Body of pancreas (tissue), 4 donors: ENCODE results near the gene SMARCD3. TPM values are rescaled to one million over a fixed set of nuclear protein-coding genes. Genes with fewer than 3 reads are reported as not detected.

Source experiments
- ATAC-seq: fragments of 150-250 bp; one replicate; pipeline ENCODE4 v1.9.1; 2016
- DNase-seq, 4 donors: peaks; one replicate each; pipeline ENCODE4 v3.0.0-alpha.2; 2019
- H3K27ac ChIP-seq, 4 donors: fragments of 200-600 bp; sonication (generic); 1 replicate in 3 of 4; 2 replicates in 1 of 4; pipeline versions ENCODE4 v1.5.1 to v1.6.1; 2016 to 2019; ENCODE audit warnings: mild to moderate bottlenecking in 1 of 4, mixed read lengths in 1 of 4, moderate library complexity in 1 of 4
- H3K27me3 ChIP-seq, 2 donors: fragments of 200-600 bp; sonication (generic); one replicate each; pipeline ENCODE4 v1.6.0; 2016; ENCODE audit warnings: mild to moderate bottlenecking in 1 of 2
- H3K36me3 ChIP-seq, 2 donors: fragments of 200-600 bp; sonication (generic); replicated peaks in 1 of 2; 2 replicates each; pipeline ENCODE4 v1.5.1; 2016; ENCODE audit warnings: low read depth in 2 of 2; ENCODE audit not compliant: insufficient read depth in 1 of 2
- H3K4me1 ChIP-seq: fragments of 200-600 bp; sonication (generic); one replicate; pipeline ENCODE4 v1.6.0; 2016
- H3K4me3 ChIP-seq, 2 donors: fragments of 200-600 bp; sonication (generic); 1 replicate in 1 of 2; 2 replicates in 1 of 2; pipeline ENCODE4 v1.5.1; 2016 to 2019
- H3K9me3 ChIP-seq, 3 donors: fragments of 200-600 bp; sonication (generic); 1 replicate in 2 of 3; 2 replicates in 1 of 3; pipeline ENCODE4 v1.5.1; 2016
- POLR2A ChIP-seq, 3 donors: fragments of 450-650 bp; IDR thresholded peaks; one replicate each; pipeline ENCODE4 v1.6.1; 2016; ENCODE audit warnings: antibody characterized with exemption in 3 of 3, mild to moderate bottlenecking in 2 of 3
- WGBS, 2 donors: methylation state at CpG; one replicate each; pipeline ENCODE4 v1.1.5; 2017; 5-methylcytosine and 5-hydroxymethylcytosine counted together
- intact Hi-C: fragments of 100-400 bp; cut with DNase I; formaldehyde crosslinking; loops from one replicate; pipeline ENCODE4 v1.15.1; 2023
- total RNA-seq, 2 donors: library from RNA; depleted of rRNA; stranded (reverse); fragments of >200 nt; gene quantifications; one replicate each; pipeline ENCODE4 v1.1.0, GENCODE V29; 2016
- TF ChIP-seq, protein P1 (sequence below), 7 experiments: fragments of 450-650 bp in 4 of 7; fragments of 200-600 bp in 3 of 7; sonication (generic) in 3 of 7; IDR thresholded peaks; one replicate each; pipeline ENCODE4 v1.5.1; 2016 to 2019; ENCODE audit warnings: antibody characterized with exemption in 7 of 7

The SMARCD3 gene
- total RNA-seq, 2 donors from 2014 or later = 22.3 to 37.2 TPM

DNA sequence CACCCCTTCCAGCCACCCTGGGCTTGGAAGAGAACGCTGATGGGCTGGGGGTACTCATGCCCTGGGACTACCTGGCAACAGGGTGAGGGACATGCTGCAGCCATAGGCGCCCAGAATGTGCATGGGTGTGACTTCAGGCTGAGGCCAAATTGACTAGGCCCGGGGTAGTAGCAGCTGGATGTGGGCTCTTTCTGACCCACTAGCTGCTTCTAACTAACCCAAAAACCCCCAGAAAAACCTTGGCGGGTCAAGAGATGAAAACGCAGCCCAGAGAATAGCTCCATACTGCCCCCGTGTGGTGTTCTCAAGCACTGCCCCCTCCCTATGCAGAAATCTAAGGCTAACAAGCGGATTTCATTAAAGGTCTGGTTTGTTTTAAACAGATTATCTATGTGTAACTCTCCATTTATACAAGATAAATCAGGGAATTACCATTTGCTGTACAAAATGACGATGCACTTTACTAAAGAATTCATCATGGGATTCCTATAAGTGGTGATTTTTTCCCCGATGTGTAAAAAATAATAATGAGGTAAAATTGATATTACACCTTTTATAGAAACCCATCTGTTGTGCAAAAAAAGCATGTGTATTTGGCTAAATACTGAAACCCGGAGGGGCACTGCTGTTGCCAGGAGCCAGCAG, 4.2 kb downstream of the SMARCD3 start:
- peaks cover 0 to 3% of the 10 kb centered on the region in 2 donors for H3K36me3 ChIP-seq
- no peak for TF ChIP-seq POLR2A (IDR thresholded peaks at IDR 0.05)
- TF ChIP-seq, protein P1, sequence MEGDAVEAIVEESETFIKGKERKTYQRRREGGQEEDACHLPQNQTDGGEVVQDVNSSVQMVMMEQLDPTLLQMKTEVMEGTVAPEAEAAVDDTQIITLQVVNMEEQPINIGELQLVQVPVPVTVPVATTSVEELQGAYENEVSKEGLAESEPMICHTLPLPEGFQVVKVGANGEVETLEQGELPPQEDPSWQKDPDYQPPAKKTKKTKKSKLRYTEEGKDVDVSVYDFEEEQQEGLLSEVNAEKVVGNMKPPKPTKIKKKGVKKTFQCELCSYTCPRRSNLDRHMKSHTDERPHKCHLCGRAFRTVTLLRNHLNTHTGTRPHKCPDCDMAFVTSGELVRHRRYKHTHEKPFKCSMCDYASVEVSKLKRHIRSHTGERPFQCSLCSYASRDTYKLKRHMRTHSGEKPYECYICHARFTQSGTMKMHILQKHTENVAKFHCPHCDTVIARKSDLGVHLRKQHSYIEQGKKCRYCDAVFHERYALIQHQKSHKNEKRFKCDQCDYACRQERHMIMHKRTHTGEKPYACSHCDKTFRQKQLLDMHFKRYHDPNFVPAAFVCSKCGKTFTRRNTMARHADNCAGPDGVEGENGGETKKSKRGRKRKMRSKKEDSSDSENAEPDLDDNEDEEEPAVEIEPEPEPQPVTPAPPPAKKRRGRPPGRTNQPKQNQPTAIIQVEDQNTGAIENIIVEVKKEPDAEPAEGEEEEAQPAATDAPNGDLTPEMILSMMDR (IDR thresholded peaks at IDR 0.05) = peak; percentile 64 to 91 (median 66)
- 24 to 30% methylated on average over 8 to 10 of the region's 10 CpGs for WGBS, 2 donors
- no peak overlapping the region for H3K4me3 ChIP-seq
- intact Hi-C loops = loop anchor here (5.0 kb wide), 1 partner anchor 63 kb away; no protein-coding TSS in a partner anchor
- no peak for ATAC-seq
- no peaks in the 10 kb centered on the region for H3K27me3 ChIP-seq
- peaks cover 53% of the 10 kb centered on the region for H3K4me1 ChIP-seq
- no peaks in the 10 kb centered on the region for H3K9me3 ChIP-seq
- H3K27ac ChIP-seq = no peak overlapping the region
- peak; percentile 43 to 63 (median 55) for DNase-seq

DNA sequence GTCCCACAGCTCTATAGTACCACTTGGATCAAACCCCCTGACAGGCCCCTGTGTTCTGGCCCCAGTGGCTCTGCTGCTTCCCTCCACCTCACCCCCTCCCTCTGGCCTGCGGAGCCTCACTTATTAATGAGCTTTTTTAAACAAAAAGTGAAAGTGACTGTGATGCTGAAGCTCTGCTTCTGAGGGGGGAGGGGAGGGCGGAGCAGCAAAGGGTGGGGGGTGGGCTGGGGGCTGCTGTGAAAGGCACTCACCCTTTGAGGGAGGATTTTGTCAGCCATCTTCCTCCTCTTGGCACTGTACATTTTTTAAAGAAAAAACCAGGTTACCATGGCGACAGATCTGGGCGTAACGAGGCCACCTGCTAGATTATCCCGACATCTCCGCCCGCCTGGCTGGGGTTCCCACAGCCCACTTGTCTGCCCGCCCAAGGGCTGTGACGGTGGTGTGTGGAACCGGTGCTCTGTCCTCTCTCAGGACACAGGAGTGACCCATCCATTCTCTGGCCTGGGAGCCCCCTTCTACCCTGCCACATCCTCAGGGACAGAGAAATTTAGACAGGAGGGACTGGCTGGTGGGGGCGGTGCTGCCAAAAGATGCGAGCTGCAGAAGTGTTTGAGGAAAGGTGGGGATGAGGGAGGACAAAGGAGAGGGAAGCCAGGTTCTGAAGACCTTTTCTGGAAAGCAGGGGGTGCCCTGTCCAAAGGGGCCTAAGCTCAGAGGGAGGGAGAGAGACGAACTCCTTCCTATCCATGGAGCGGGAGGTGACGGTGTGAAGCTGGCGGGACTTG, 4.9 kb downstream of the SMARCD3 start:
- Histone ChIP-seq H3K4me3 (no peak overlapping the region), H3K9me3 (no peaks in the 10 kb centered on the region), H3K27me3 (no peaks in the 10 kb centered on the region), H3K27ac (no peak overlapping the region), H3K4me1 (peaks cover 50% of the 10 kb centered on the region), H3K36me3 (peaks cover 0 to 7% of the 10 kb centered on the region in 2 donors)
- WGBS, 2 donors = 29 to 40% methylated on average over 11 to 17 of the region's 17 CpGs
- DNase-seq (no peak), ATAC-seq (no peak)
- intact Hi-C loops = loop anchor here (5.0 kb wide), 1 partner anchor 64 kb away; no protein-coding TSS in a partner anchor
- TF ChIP-seq POLR2A (IDR thresholded peaks at IDR 0.05) = no peak
- TF ChIP-seq, protein P1 (IDR thresholded peaks at IDR 0.05) = no peak

DNA sequence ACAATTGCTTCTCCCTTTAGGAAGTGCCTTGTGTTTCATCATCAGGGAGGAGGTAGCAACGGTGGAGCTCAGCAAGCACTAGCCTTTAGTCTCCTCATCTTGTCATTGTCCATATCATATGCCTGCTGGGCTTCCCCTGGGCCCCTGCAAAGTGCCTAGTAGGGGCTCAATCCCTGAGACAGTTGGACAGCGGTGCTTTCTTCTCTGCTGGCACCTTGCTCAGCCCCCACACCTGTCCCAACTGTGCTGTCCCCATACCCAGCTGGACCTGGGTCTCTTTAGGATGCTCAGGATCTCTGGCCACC, 5.5 kb downstream of the SMARCD3 start:
- Histone ChIP-seq H3K9me3 (no peaks in the 10 kb centered on the region), H3K4me1 (peaks cover 49% of the 10 kb centered on the region), H3K36me3 (peaks cover 0 to 7% of the 10 kb centered on the region in 2 donors), H3K27me3 (no peaks in the 10 kb centered on the region), H3K4me3 (no peak overlapping the region), H3K27ac (no peak overlapping the region)
- 0 to 36% methylated on average over 1 to 2 of the region's 2 CpGs for WGBS, 2 donors
- ATAC-seq (no peak), DNase-seq (no peak)
- intact Hi-C loops = loop anchor here (5.0 kb wide), 1 partner anchor 64 kb away; no protein-coding TSS in a partner anchor
- TF ChIP-seq POLR2A (IDR thresholded peaks at IDR 0.05) = no peak
- TF ChIP-seq, protein P1 (IDR thresholded peaks at IDR 0.05) = no peak

DNA sequence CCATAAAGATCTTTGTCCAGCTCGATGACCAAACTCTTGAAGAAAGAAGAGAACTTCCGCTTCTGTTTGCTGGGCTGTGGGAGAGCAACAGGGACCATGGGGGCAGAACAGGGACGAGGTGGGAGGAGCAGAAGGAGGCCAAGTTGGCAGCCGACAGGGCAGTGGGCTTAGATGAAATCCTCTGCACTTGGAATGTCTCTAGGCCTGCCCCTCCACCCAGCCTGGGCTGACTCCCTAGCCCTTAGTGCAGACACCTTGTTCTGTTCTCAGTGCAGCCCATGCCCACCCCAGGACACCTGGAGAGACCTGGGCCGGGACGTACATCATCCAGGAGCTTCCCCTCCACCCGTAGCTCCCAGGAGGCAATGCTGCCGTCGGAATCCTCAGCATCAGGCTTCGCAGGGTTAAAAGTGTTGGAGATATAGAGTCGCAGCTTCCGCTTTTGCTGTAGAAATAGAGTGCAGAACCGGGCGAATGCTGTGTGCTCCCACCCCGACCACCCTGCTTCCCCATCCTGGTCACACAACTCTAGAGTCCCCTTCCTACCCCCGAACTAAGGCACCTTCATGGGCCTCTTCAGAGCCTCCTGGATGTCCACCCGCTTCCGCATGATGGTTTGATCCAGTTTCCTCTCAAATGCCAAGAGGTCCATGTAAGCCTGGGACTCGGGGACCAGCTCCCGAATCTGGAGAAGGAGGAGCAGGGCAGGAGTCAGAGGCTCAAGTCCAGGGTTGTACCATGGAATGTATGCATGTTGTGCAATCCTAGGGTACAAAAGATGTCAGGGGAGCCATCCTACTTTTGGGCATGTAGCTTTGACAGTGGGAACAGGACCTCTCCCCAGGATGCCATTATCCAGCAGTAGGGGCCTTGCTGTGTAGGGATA, 6.1 kb downstream of the SMARCD3 start:
- Histone ChIP-seq H3K27ac (no peak overlapping the region), H3K36me3 (peaks cover 0 to 10% of the 10 kb centered on the region in 2 donors), H3K4me3 (no peak overlapping the region), H3K27me3 (no peaks in the 10 kb centered on the region), H3K4me1 (peaks cover 43% of the 10 kb centered on the region), H3K9me3 (no peaks in the 10 kb centered on the region)
- 56 to 57% methylated on average over 19 of the region's 20 CpGs for whole genome bisulfite sequencing, 2 donors
- intact Hi-C loops = loop anchor here (5.0 kb wide), 1 partner anchor 65 kb away; no protein-coding TSS in a partner anchor
- no peak for TF ChIP-seq POLR2A (IDR thresholded peaks at IDR 0.05)
- TF ChIP-seq, protein P1 (IDR thresholded peaks at IDR 0.05) = no peak
- DNase-seq = no peak
- no peak for ATAC-seq
